ENCODE results near the gene RIPK4.

The RIPK4 gene

GRCh38 chr21:41781050-41781410, 14.2 kb upstream of the RIPK4 start:
- Mint-ChIP-seq H3K4me1 (ENCODE audit: low read depth) (peaks cover 10% of the 10 kb centered on the region), H3K27me3 (ENCODE audit: low read depth) (peaks cover 57% of the 10 kb centered on the region), H3K4me3 (no peak overlapping the region), H3K9me3 (no peaks in the 10 kb centered on the region), H3K27ac (no peak overlapping the region), H3K36me3 (ENCODE audit: low read depth) (no peaks in the 10 kb centered on the region)
- DNase-seq (ENCODE audit: low spot score), result no peak

- Mint-ChIP-seq H3K27me3 (ENCODE audit: low read depth) (peaks cover 62% of the 10 kb centered on the region), H3K9me3 (no peaks in the 10 kb centered on the region), H3K36me3 (ENCODE audit: low read depth) (no peaks in the 10 kb centered on the region), H3K4me1 (ENCODE audit: low read depth) (peaks cover 10% of the 10 kb centered on the region), H3K27ac (no peak overlapping the region), H3K4me3 (no peak overlapping the region)
- no peak for DNase-seq (ENCODE audit: low spot score)
Measured at GRCh38 chr21:41780337-41781049, 13.6 kb upstream of the RIPK4 start.

- Mint-ChIP-seq H3K36me3 (ENCODE audit: low read depth) (no peaks in the 10 kb centered on the region), H3K27ac (no peak overlapping the region), H3K9me3 (no peaks in the 10 kb centered on the region), H3K27me3 (ENCODE audit: low read depth) (peaks cover 70% of the 10 kb centered on the region), H3K4me3 (no peak overlapping the region), H3K4me1 (ENCODE audit: low read depth) (peaks cover 10% of the 10 kb centered on the region)
- no peak for DNase-seq (ENCODE audit: low spot score)
Measured at GRCh38 chr21:41779659-41780058, 12.8 kb upstream of the RIPK4 start.

- H3K4me3 Mint-ChIP-seq, result no peak overlapping the region
- peaks cover 8% of the 10 kb centered on the region for H3K4me1 Mint-ChIP-seq (ENCODE audit: low read depth)
- no peaks in the 10 kb centered on the region for H3K9me3 Mint-ChIP-seq
- no peaks in the 10 kb centered on the region for H3K36me3 Mint-ChIP-seq (ENCODE audit: low read depth)
- H3K27me3 Mint-ChIP-seq (ENCODE audit: low read depth), result peaks cover 72% of the 10 kb centered on the region
- H3K27ac Mint-ChIP-seq, result no peak overlapping the region
- DNase-seq (ENCODE audit: low spot score), result no peak
Measured at GRCh38 chr21:41778930-41779600, 12.2 kb upstream of the RIPK4 start.

- Mint-ChIP-seq H3K36me3 (ENCODE audit: low read depth) (no peaks in the 10 kb centered on the region), H3K9me3 (no peaks in the 10 kb centered on the region), H3K4me1 (ENCODE audit: low read depth) (no peaks in the 10 kb centered on the region), H3K4me3 (no peak overlapping the region), H3K27me3 (ENCODE audit: low read depth) (peaks cover 66% of the 10 kb centered on the region), H3K27ac (no peak overlapping the region)
- DNase-seq (ENCODE audit: low spot score), result no peak
Measured at GRCh38 chr21:41777951-41778815, 11.3 kb upstream of the RIPK4 start.

GRCh38 chr21:41776778-41777177, 9.9 kb upstream of the RIPK4 start:
- H3K4me1 Mint-ChIP-seq (ENCODE audit: low read depth), result no peaks in the 10 kb centered on the region
- H3K27me3 Mint-ChIP-seq (ENCODE audit: low read depth), result peaks cover 65% of the 10 kb centered on the region
- no peak overlapping the region for H3K4me3 Mint-ChIP-seq
- no peaks in the 10 kb centered on the region for H3K9me3 Mint-ChIP-seq
- DNase-seq (ENCODE audit: low spot score), result no peak
- no peaks in the 10 kb centered on the region for H3K36me3 Mint-ChIP-seq (ENCODE audit: low read depth)
- no peak overlapping the region for H3K27ac Mint-ChIP-seq

- H3K36me3 Mint-ChIP-seq (ENCODE audit: low read depth), result no peaks in the 10 kb centered on the region
- H3K4me1 Mint-ChIP-seq (ENCODE audit: low read depth), result no peaks in the 10 kb centered on the region
- H3K4me3 Mint-ChIP-seq, result no peak overlapping the region
- no peak overlapping the region for H3K27ac Mint-ChIP-seq
- no peaks in the 10 kb centered on the region for H3K9me3 Mint-ChIP-seq
- peaks cover 68% of the 10 kb centered on the region for H3K27me3 Mint-ChIP-seq (ENCODE audit: low read depth)
- no peak for DNase-seq (ENCODE audit: low spot score)
Measured at GRCh38 chr21:41775149-41775472, 8.3 kb upstream of the RIPK4 start.

GRCh38 chr21:41774467-41775148, 7.8 kb upstream of the RIPK4 start:
- DNase-seq (ENCODE audit: low spot score), result no peak
- H3K4me3 Mint-ChIP-seq, result no peak overlapping the region
- H3K27me3 Mint-ChIP-seq (ENCODE audit: low read depth), result peaks cover 72% of the 10 kb centered on the region
- no peaks in the 10 kb centered on the region for H3K36me3 Mint-ChIP-seq (ENCODE audit: low read depth)
- H3K4me1 Mint-ChIP-seq (ENCODE audit: low read depth), result no peaks in the 10 kb centered on the region
- H3K27ac Mint-ChIP-seq, result no peak overlapping the region
- no peaks in the 10 kb centered on the region for H3K9me3 Mint-ChIP-seq

- H3K4me1 Mint-ChIP-seq (ENCODE audit: low read depth), result peaks cover 17% of the 10 kb centered on the region
- no peak overlapping the region for H3K27ac Mint-ChIP-seq
- DNase-seq (ENCODE audit: low spot score), result no peak
- no peak overlapping the region for H3K4me3 Mint-ChIP-seq
- H3K9me3 Mint-ChIP-seq, result no peaks in the 10 kb centered on the region
- no peaks in the 10 kb centered on the region for H3K36me3 Mint-ChIP-seq (ENCODE audit: low read depth)
- H3K27me3 Mint-ChIP-seq (ENCODE audit: low read depth), result peaks cover 74% of the 10 kb centered on the region
Measured at GRCh38 chr21:41772351-41773080, 5.7 kb upstream of the RIPK4 start.

GRCh38 chr21:41771625-41771945, 4.7 kb upstream of the RIPK4 start:
- Mint-ChIP-seq H3K9me3 (no peaks in the 10 kb centered on the region), H3K27me3 (ENCODE audit: low read depth) (peaks cover 71% of the 10 kb centered on the region), H3K36me3 (ENCODE audit: low read depth) (peaks cover 4% of the 10 kb centered on the region), H3K4me1 (ENCODE audit: low read depth) (peaks cover 22% of the 10 kb centered on the region), H3K4me3 (no peak overlapping the region), H3K27ac (no peak overlapping the region)
- DNase-seq (ENCODE audit: low spot score), result no peak

GRCh38 chr21:41770901-41771624, 4.2 kb upstream of the RIPK4 start:
- Mint-ChIP-seq H3K27ac (no peak overlapping the region), H3K4me3 (no peak overlapping the region), H3K9me3 (no peaks in the 10 kb centered on the region), H3K27me3 (ENCODE audit: low read depth) (peaks cover 71% of the 10 kb centered on the region), H3K4me1 (ENCODE audit: low read depth) (peaks cover 22% of the 10 kb centered on the region), H3K36me3 (ENCODE audit: low read depth) (peaks cover 4% of the 10 kb centered on the region)
- DNase-seq (ENCODE audit: low spot score), result no peak

- H3K36me3 Mint-ChIP-seq (ENCODE audit: low read depth), result peaks cover 4% of the 10 kb centered on the region
- no peak overlapping the region for H3K4me3 Mint-ChIP-seq
- peaks cover 71% of the 10 kb centered on the region for H3K27me3 Mint-ChIP-seq (ENCODE audit: low read depth)
- no peaks in the 10 kb centered on the region for H3K9me3 Mint-ChIP-seq
- H3K4me1 Mint-ChIP-seq (ENCODE audit: low read depth), result peaks cover 22% of the 10 kb centered on the region
- no peak overlapping the region for H3K27ac Mint-ChIP-seq
- DNase-seq (ENCODE audit: low spot score), result no peak
Measured at GRCh38 chr21:41769933-41770332, 3.1 kb upstream of the RIPK4 start.

- peaks cover 71% of the 10 kb centered on the region for H3K27me3 Mint-ChIP-seq (ENCODE audit: low read depth)
- no peaks in the 10 kb centered on the region for H3K9me3 Mint-ChIP-seq
- no peak for DNase-seq (ENCODE audit: low spot score)
- H3K36me3 Mint-ChIP-seq (ENCODE audit: low read depth), result peaks cover 4% of the 10 kb centered on the region
- H3K27ac Mint-ChIP-seq, result no peak overlapping the region
- H3K4me1 Mint-ChIP-seq (ENCODE audit: low read depth), result peaks cover 22% of the 10 kb centered on the region
- H3K4me3 Mint-ChIP-seq, result peak overlapping the region; percentile 3
Measured at GRCh38 chr21:41769521-41769920, 2.7 kb upstream of the RIPK4 start.

Data from T-helper 2 cell treated with Interferon-gamma antibody and Interleukin-4, amounts not matched to agents 5 μg/mL and 100 μg/mL, for 36 hours (primary cell).